GM18508 (cell line): ENCODE data around the gene SRC.

ENCODE experiments used
- ATAC-seq: cut with Tn5 transposase; IDR thresholded peaks from one replicate; pipeline ENCODE4 v1.9.1; 2021; ENCODE audit warnings: moderate number of reproducible peaks; ENCODE audit not compliant: insufficient read depth, unreplicated experiment

Gene SRC

GRCh38 chr20:37406010-37406998 is 60.4 kb downstream of the SRC start:
- no peak for ATAC-seq

- ATAC-seq, result no peak
Measured at GRCh38 chr20:37407019-37407566, 61.2 kb downstream of the SRC start.

GRCh38 chr20:37407573-37408002 is 61.6 kb downstream of the SRC start:
- ATAC-seq, result no peak

GRCh38 chr20:37408302-37409193 is 62.6 kb downstream of the SRC start:
- no peak for ATAC-seq

GRCh38 chr20:37411408-37412219 is 65.7 kb downstream of the SRC start:
- ATAC-seq, result no peak

- no peak for ATAC-seq
Measured at GRCh38 chr20:37413023-37413334, 67.0 kb downstream of the SRC start.

GRCh38 chr20:37413379-37413778 is 67.4 kb downstream of the SRC start:
- no peak for ATAC-seq

- no peak for ATAC-seq
Measured at GRCh38 chr20:37414224-37415035, 68.5 kb downstream of the SRC start.

GRCh38 chr20:37415118-37416085 is 69.5 kb downstream of the SRC start:
- no peak for ATAC-seq

GRCh38 chr20:37416100-37416847 is 70.3 kb downstream of the SRC start:
- no peak for ATAC-seq

GRCh38 chr20:37416848-37417616 is 71.1 kb downstream of the SRC start:
- no peak for ATAC-seq

- no peak for ATAC-seq
Measured at GRCh38 chr20:37417617-37418467, 71.9 kb downstream of the SRC start.

- ATAC-seq, result no peak
Measured at GRCh38 chr20:37418591-37419109, 72.7 kb downstream of the SRC start.

- ATAC-seq, result no peak
Measured at GRCh38 chr20:37419307-37419706, 73.4 kb downstream of the SRC start.

- no peak for ATAC-seq
Measured at GRCh38 chr20:37419774-37420542, 74.0 kb downstream of the SRC start.
